22Rv1 (cell line): ENCODE results near the gene PLPPR5.
"Not testable (repeated sequence)": the region's sequence is repeated elsewhere in the genome, so short reads cannot be mapped to it uniquely, and the experiment has no call there.

Experiments used
- ZFX ChIP-seq: fragments of 450-650 bp; IDR thresholded peaks from 2 replicates; pipeline ENCODE4 v1.6.1; 2017; ENCODE audit warnings: antibody characterized with exemption, borderline replicate concordance
- TF ChIP-seq, protein P1 (sequence below): fragments of 450-650 bp; IDR thresholded peaks from 2 replicates; pipeline ENCODE4 v1.5.1; 2017; ENCODE audit warnings: mild to moderate bottlenecking

DNA sequence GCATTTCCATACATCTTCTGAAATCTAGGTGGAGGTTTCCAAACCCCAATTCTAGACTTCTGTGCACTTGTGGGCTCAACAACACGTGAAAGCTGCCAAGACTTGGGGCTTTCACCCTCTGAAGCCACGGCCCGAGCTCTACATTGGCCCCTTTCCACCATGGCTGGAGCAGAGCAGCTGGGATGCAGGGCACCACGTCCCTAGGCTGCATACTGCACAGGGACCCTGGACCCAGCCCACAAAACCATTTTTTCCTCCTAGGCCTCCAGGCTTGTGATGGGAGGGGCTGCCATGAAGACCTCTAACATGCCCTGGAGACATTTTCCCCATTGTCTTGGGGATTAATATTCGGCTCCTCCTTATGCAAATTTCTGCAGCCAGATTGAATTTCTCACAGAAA lies 32.1 kb upstream of the PLPPR5 start:
- TF ChIP-seq, protein P1, sequence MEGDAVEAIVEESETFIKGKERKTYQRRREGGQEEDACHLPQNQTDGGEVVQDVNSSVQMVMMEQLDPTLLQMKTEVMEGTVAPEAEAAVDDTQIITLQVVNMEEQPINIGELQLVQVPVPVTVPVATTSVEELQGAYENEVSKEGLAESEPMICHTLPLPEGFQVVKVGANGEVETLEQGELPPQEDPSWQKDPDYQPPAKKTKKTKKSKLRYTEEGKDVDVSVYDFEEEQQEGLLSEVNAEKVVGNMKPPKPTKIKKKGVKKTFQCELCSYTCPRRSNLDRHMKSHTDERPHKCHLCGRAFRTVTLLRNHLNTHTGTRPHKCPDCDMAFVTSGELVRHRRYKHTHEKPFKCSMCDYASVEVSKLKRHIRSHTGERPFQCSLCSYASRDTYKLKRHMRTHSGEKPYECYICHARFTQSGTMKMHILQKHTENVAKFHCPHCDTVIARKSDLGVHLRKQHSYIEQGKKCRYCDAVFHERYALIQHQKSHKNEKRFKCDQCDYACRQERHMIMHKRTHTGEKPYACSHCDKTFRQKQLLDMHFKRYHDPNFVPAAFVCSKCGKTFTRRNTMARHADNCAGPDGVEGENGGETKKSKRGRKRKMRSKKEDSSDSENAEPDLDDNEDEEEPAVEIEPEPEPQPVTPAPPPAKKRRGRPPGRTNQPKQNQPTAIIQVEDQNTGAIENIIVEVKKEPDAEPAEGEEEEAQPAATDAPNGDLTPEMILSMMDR, result not testable (repeated sequence)
- not testable (repeated sequence) for TF ChIP-seq ZFX
